Body of pancreas (tissue), 4 donors: ENCODE measurements around the gene VGLL4. TPM values are rescaled to one million over a fixed set of nuclear protein-coding genes. Genes with fewer than 3 reads are reported as not detected.

Experiments used
- ATAC-seq: fragments of 150-250 bp; one replicate; pipeline ENCODE4 v1.9.1; 2016
- DNase-seq, 4 donors: peaks; one replicate each; pipeline ENCODE4 v3.0.0-alpha.2; 2019
- H3K27ac ChIP-seq, 4 donors: fragments of 200-600 bp; sonication (generic); 1 replicate in 3 of 4; 2 replicates in 1 of 4; pipeline versions ENCODE4 v1.5.1 to v1.6.1; 2016 to 2019; ENCODE audit warnings: mild to moderate bottlenecking in 1 of 4, mixed read lengths in 1 of 4, moderate library complexity in 1 of 4
- H3K27me3 ChIP-seq, 2 donors: fragments of 200-600 bp; sonication (generic); one replicate each; pipeline ENCODE4 v1.6.0; 2016; ENCODE audit warnings: mild to moderate bottlenecking in 1 of 2
- H3K36me3 ChIP-seq, 2 donors: fragments of 200-600 bp; sonication (generic); replicated peaks in 1 of 2; 2 replicates each; pipeline ENCODE4 v1.5.1; 2016; ENCODE audit warnings: low read depth in 2 of 2; ENCODE audit not compliant: insufficient read depth in 1 of 2
- H3K4me1 ChIP-seq: fragments of 200-600 bp; sonication (generic); one replicate; pipeline ENCODE4 v1.6.0; 2016
- H3K4me3 ChIP-seq, 2 donors: fragments of 200-600 bp; sonication (generic); 1 replicate in 1 of 2; 2 replicates in 1 of 2; pipeline ENCODE4 v1.5.1; 2016 to 2019
- H3K9me3 ChIP-seq, 3 donors: fragments of 200-600 bp; sonication (generic); 1 replicate in 2 of 3; 2 replicates in 1 of 3; pipeline ENCODE4 v1.5.1; 2016
- POLR2A ChIP-seq, 3 donors: fragments of 450-650 bp; IDR thresholded peaks; one replicate each; pipeline ENCODE4 v1.6.1; 2016; ENCODE audit warnings: antibody characterized with exemption in 3 of 3, mild to moderate bottlenecking in 2 of 3
- WGBS, 2 donors: methylation state at CpG; one replicate each; pipeline ENCODE4 v1.1.5; 2017; 5-methylcytosine and 5-hydroxymethylcytosine counted together
- intact Hi-C: fragments of 100-400 bp; cut with DNase I; formaldehyde crosslinking; loops from one replicate; pipeline ENCODE4 v1.15.1; 2023
- total RNA-seq, 2 donors: library from RNA; depleted of rRNA; stranded (reverse); fragments of >200 nt; gene quantifications; one replicate each; pipeline ENCODE4 v1.1.0, GENCODE V29; 2016
- TF ChIP-seq, protein P1 (sequence below), 7 experiments: fragments of 450-650 bp in 4 of 7; fragments of 200-600 bp in 3 of 7; sonication (generic) in 3 of 7; IDR thresholded peaks; one replicate each; pipeline ENCODE4 v1.5.1; 2016 to 2019; ENCODE audit warnings: antibody characterized with exemption in 7 of 7

The VGLL4 gene
- total RNA-seq, 2 donors from 2014 or later, result 66.4 to 91.0 TPM

GRCh38 chr3:11651477-11651876 is 7.8 kb upstream of the VGLL4 start:
- intact Hi-C loops, result loop anchor here (5.0 kb wide), 1 partner anchor 269 kb away; no protein-coding TSS in a partner anchor

GRCh38 chr3:11650391-11650790 is 6.7 kb upstream of the VGLL4 start:
- no peak for ATAC-seq
- TF ChIP-seq, protein P1, sequence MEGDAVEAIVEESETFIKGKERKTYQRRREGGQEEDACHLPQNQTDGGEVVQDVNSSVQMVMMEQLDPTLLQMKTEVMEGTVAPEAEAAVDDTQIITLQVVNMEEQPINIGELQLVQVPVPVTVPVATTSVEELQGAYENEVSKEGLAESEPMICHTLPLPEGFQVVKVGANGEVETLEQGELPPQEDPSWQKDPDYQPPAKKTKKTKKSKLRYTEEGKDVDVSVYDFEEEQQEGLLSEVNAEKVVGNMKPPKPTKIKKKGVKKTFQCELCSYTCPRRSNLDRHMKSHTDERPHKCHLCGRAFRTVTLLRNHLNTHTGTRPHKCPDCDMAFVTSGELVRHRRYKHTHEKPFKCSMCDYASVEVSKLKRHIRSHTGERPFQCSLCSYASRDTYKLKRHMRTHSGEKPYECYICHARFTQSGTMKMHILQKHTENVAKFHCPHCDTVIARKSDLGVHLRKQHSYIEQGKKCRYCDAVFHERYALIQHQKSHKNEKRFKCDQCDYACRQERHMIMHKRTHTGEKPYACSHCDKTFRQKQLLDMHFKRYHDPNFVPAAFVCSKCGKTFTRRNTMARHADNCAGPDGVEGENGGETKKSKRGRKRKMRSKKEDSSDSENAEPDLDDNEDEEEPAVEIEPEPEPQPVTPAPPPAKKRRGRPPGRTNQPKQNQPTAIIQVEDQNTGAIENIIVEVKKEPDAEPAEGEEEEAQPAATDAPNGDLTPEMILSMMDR (IDR thresholded peaks at IDR 0.05), result no peak
- TF ChIP-seq POLR2A (IDR thresholded peaks at IDR 0.05), result no peak
- intact Hi-C loops, result loop anchor here (5.0 kb wide), 1 partner anchor 268 kb away; no protein-coding TSS in a partner anchor
- Histone ChIP-seq H3K9me3 (no peaks in the 10 kb centered on the region), H3K36me3 (no peaks in the 10 kb centered on the region), H3K4me1 (peaks cover 26% of the 10 kb centered on the region), H3K27me3 (no peaks in the 10 kb centered on the region), H3K27ac (no peak overlapping the region), H3K4me3 (no peak overlapping the region)
- WGBS, 2 donors, result 86 to 94% methylated on average over 3 of the region's 3 CpGs
- DNase-seq, result no peak

More at GRCh38 chr3:11651477-11651876, 7.8 kb upstream of the VGLL4 start:
- ATAC-seq (no peak), DNase-seq (no peak)
- Histone ChIP-seq H3K27ac (no peak overlapping the region), H3K4me3 (no peak overlapping the region), H3K27me3 (no peaks in the 10 kb centered on the region), H3K4me1 (peaks cover 33% of the 10 kb centered on the region), H3K9me3 (no peaks in the 10 kb centered on the region), H3K36me3 (no peaks in the 10 kb centered on the region)
- 59 to 63% methylated on average over 4 of the region's 4 CpGs for WGBS, 2 donors
- no peak for TF ChIP-seq POLR2A (IDR thresholded peaks at IDR 0.05)
- TF ChIP-seq, protein P1 (IDR thresholded peaks at IDR 0.05), result no peak

- TF ChIP-seq POLR2A (IDR thresholded peaks at IDR 0.05), result no peak
- TF ChIP-seq, protein P1 (IDR thresholded peaks at IDR 0.05), result no peak
- Histone ChIP-seq H3K27ac (no peak overlapping the region), H3K36me3 (no peaks in the 10 kb centered on the region), H3K9me3 (no peaks in the 10 kb centered on the region), H3K4me1 (peaks cover 24% of the 10 kb centered on the region), H3K27me3 (no peaks in the 10 kb centered on the region), H3K4me3 (no peak overlapping the region)
- ATAC-seq (no peak), DNase-seq (no peak)
- 33 to 47% methylated on average over 1 of the region's 1 CpG for WGBS, 2 donors
- intact Hi-C loops, result no loop called here
Observed at GRCh38 chr3:11648735-11649134, 5.0 kb upstream of the VGLL4 start.

DNA sequence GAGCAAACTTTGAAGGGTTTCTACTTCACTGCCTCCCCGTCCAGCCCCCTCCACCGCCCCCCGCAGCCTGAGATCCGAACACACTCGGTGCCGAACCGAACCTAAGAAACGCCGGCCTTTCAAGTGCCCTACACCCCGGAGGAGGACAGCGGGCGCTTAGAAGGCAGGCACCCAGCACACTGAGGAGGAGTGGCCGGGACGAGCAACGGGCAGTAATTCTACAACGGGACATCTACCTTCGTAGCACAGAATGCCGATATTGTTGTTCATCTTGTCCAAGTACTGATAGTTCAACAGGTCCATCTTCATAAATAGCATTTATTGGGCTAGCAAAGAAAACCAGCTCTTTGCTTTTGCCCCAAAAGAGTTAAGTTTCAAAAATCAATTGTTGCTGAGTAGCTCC is 513 bp downstream of the VGLL4 start:
- Histone ChIP-seq H3K9me3 (no peaks in the 10 kb centered on the region), H3K36me3 (no peaks in the 10 kb centered on the region), H3K4me3 (peak overlapping the region; percentile 37 to 57), H3K27ac (peak overlapping the region; percentile 75 to 90 (median 88)), H3K4me1 (peaks cover 45% of the 10 kb centered on the region), H3K27me3 (no peaks in the 10 kb centered on the region)
- peak; percentile 53 for ATAC-seq
- intact Hi-C loops, result no loop called here
- WGBS, 2 donors, result 0 to 1% methylated on average over 16 to 18 of the region's 18 CpGs
- peak; percentile 33 to 53 (median 38) for DNase-seq
- TF ChIP-seq POLR2A (IDR thresholded peaks at IDR 0.05), result no peak
- TF ChIP-seq, protein P1 (IDR thresholded peaks at IDR 0.05), result no peak
